ENCODE data around the gene SLAMF9.

SLAMF9 gene

GRCh38 chr1:159945483-159946241 lies 8.4 kb downstream of the SLAMF9 start, which contains the start of gene IGSF9:
TSS of gene IGSF9 (minus strand) at chr1:159945613. CDS start at chr1:159943454, 2,159 bp downstream.
- DNase-seq, result peak; percentile 75

GRCh38 chr1:159944623-159945455 lies 9.2 kb downstream of the SLAMF9 start:
- DNase-seq, result no peak

- DNase-seq, result no peak
These were observed 10.0 kb downstream of the SLAMF9 start for GRCh38 chr1:159943908-159944622.

- DNase-seq, result no peak
These were observed 10.8 kb downstream of the SLAMF9 start for GRCh38 chr1:159943278-159943640.

- DNase-seq, result no peak
These were observed 11.3 kb downstream of the SLAMF9 start for GRCh38 chr1:159942632-159943277.

- no peak for DNase-seq
These were observed 12.2 kb downstream of the SLAMF9 start for GRCh38 chr1:159941591-159942560.

- no peak for DNase-seq
These were observed 12.9 kb downstream of the SLAMF9 start for GRCh38 chr1:159941141-159941540.

GRCh38 chr1:159940006-159940620 lies 13.9 kb downstream of the SLAMF9 start:
- no peak for DNase-seq

- no peak for DNase-seq
These were observed 14.4 kb downstream of the SLAMF9 start for GRCh38 chr1:159939678-159940002.

GRCh38 chr1:159938905-159939677 lies 14.9 kb downstream of the SLAMF9 start:
- no peak for DNase-seq

GRCh38 chr1:159938211-159938852 lies 15.7 kb downstream of the SLAMF9 start:
- no peak for DNase-seq

GRCh38 chr1:159937054-159937750 lies 16.8 kb downstream of the SLAMF9 start:
- DNase-seq, result no peak

GRCh38 chr1:159936273-159936904 lies 17.6 kb downstream of the SLAMF9 start:
- DNase-seq, result peak; percentile 86

- no peak for DNase-seq
These were observed 18.2 kb downstream of the SLAMF9 start for GRCh38 chr1:159935719-159936272.

GRCh38 chr1:159935305-159935704 lies 18.7 kb downstream of the SLAMF9 start:
- no peak for DNase-seq

- DNase-seq, result no peak
These were observed 19.6 kb downstream of the SLAMF9 start for GRCh38 chr1:159934136-159935039.

GRCh38 chr1:159933347-159933746 lies 20.7 kb downstream of the SLAMF9 start:
- DNase-seq, result no peak
